ENCODE data around the gene DCHS1.
"Not testable (repeated sequence)": the region's sequence is repeated elsewhere in the genome, so short reads cannot be mapped to it uniquely, and the experiment has no call there.

DCHS1 gene, protein sequence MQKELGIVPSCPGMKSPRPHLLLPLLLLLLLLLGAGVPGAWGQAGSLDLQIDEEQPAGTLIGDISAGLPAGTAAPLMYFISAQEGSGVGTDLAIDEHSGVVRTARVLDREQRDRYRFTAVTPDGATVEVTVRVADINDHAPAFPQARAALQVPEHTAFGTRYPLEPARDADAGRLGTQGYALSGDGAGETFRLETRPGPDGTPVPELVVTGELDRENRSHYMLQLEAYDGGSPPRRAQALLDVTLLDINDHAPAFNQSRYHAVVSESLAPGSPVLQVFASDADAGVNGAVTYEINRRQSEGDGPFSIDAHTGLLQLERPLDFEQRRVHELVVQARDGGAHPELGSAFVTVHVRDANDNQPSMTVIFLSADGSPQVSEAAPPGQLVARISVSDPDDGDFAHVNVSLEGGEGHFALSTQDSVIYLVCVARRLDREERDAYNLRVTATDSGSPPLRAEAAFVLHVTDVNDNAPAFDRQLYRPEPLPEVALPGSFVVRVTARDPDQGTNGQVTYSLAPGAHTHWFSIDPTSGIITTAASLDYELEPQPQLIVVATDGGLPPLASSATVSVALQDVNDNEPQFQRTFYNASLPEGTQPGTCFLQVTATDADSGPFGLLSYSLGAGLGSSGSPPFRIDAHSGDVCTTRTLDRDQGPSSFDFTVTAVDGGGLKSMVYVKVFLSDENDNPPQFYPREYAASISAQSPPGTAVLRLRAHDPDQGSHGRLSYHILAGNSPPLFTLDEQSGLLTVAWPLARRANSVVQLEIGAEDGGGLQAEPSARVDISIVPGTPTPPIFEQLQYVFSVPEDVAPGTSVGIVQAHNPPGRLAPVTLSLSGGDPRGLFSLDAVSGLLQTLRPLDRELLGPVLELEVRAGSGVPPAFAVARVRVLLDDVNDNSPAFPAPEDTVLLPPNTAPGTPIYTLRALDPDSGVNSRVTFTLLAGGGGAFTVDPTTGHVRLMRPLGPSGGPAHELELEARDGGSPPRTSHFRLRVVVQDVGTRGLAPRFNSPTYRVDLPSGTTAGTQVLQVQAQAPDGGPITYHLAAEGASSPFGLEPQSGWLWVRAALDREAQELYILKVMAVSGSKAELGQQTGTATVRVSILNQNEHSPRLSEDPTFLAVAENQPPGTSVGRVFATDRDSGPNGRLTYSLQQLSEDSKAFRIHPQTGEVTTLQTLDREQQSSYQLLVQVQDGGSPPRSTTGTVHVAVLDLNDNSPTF (N-terminal part only)

DNA sequence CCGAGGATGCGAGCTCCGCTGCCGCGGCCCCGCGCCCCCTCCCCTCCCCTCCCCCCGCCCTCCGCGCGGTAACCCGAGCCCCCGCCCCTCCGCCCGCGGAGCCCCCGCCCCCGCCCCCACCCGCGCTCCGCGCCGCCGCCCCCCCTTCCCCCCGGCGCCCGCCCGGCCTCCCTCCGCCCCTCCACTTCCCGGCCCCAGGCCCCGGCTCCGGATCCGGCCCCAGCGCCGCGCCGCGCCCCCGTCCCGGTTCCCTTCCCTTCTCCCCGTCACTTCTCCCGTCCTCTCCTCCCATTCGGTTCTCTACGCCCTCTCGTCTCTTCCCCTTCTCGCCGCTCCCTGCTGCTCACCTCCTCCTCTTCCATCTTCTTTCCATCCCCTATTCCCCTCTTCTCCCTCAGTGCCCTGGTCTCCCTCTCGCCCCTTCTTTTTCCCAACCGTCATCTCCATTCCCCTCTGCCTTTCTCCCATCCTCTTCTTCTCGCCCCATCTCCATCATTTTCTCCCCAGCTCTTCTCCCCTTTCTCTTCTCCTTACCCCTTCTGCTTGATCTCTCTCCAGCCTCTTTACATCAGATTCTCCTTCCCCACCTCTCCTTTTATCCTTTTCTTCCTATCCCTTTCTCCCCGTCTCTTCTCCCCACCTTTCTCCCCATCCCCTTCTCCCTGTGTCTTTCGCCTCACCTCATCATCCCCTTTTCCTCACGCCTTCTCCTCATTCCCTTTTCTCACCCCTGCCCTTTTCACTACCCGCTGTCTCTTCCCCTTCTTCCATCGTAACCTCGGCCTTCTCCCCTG, at the start of gene DCHS1:
TSS of gene DCHS1 (minus strand) at position 20 of the 794 bp plus-strand sequence. CDS start 14,196 bp downstream, outside the sequence.
- Histone ChIP-seq H3K9me3 (ENCODE audit: control insufficient read depth in 1 of 2, low read length in 2 of 2) (no peaks in the 10 kb centered on the region), H3K27ac (ENCODE audit: low read depth, low read length) (peak within 1 kb of the TSS; percentile 29), H3K4me1 (ENCODE audit: control insufficient read depth in 1 of 2, insufficient read depth in 2 of 2, low read length in 2 of 2) (no peaks in the 10 kb centered on the region), H3K27me3 (ENCODE audit: control insufficient read depth in 1 of 2, insufficient read depth in 2 of 2, low read length in 2 of 2) (peaks cover 35 to 36% of the 10 kb centered on the region in 2 donors), H3K36me3 (ENCODE audit: control insufficient read depth in 1 of 2, insufficient read depth in 2 of 2, low read length in 2 of 2) (no peaks in the 10 kb centered on the region), H3K4me3 (ENCODE audit: low read depth in 1 of 2, low read length in 2 of 2) (peak within 1 kb of the TSS; percentile 52 to 53), H3K9ac (ENCODE audit: low read depth in 1 of 2, low read length in 2 of 2) (peak within 1 kb of the TSS; percentile 35 to 43)

DNA sequence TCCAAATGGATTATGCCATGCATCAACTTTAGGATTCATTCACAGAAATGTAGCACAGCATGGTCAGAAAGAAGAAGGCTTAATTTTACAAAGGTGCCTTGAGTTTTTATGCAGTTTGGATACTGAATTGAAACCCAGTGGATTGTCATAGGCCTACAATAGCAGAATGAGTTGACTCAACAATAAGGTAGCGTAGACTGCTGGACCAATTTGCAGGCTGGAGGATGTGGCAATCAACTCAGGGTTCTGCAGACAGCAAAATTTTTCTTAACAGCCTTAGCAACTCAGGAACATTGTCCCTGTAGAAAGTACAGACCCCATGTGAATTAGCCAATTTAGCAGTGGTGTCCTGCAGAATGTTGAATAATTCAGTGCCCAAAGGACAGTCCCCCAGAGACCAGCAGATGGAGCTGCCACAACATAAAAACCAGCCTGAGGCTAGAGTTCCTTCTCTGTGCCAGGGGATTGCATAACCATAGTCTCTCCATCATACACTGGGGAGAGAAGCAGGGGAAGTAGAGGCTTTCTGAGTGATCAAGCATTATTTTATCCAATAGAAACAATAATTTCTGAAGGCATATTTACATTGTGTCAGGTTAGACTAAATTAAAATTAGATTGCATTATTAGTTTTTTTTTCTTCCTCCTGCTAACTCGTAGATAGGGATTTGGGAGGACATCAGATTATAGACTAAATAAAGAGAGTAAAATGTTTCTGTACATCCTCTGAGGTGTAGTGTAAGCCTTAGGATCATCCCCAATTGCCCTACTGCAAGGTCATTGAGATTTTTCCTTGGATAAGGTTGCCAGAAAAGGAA, 47.8 kb upstream of the DCHS1 start:
- Histone ChIP-seq H3K4me3 (ENCODE audit: low read depth in 1 of 2, low read length in 2 of 2) (no peak overlapping the region), H3K27ac (ENCODE audit: low read depth, low read length) (no peak overlapping the region), H3K36me3 (ENCODE audit: control insufficient read depth in 1 of 2, insufficient read depth in 2 of 2, low read length in 2 of 2) (no peaks in the 10 kb centered on the region), H3K27me3 (ENCODE audit: control insufficient read depth in 1 of 2, insufficient read depth in 2 of 2, low read length in 2 of 2) (no peaks in the 10 kb centered on the region), H3K4me1 (ENCODE audit: control insufficient read depth in 1 of 2, insufficient read depth in 2 of 2, low read length in 2 of 2) (no peaks in the 10 kb centered on the region), H3K9ac (ENCODE audit: low read depth in 1 of 2, low read length in 2 of 2) (no peak overlapping the region), H3K9me3 (ENCODE audit: control insufficient read depth in 1 of 2, low read length in 2 of 2) (no peaks in the 10 kb centered on the region)

DNA sequence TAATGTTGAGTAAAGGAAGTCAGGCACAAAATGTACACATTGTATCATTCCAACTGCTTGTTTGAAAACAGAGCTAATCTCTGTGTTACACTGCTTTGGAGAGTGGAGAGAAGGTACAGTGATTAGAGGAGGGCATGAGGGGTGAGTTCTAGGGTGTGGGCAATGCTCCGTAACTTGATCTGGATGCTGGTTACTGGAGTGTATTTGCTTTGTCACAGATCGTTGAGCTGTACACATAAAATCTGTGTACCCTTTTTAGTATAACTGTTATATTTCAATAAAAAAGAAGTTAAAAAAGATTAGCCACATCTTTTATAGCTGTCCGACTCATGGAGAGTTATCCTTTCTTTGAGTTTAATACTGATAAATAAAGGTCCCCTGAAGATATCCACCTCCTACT, 46.3 kb upstream of the DCHS1 start:
- H3K27ac ChIP-seq (ENCODE audit: low read depth, low read length); H3K4me3 ChIP-seq (ENCODE audit: low read depth in 1 of 2, low read length in 2 of 2); H3K27me3 ChIP-seq (ENCODE audit: control insufficient read depth in 1 of 2, insufficient read depth in 2 of 2, low read length in 2 of 2); H3K36me3 ChIP-seq (ENCODE audit: control insufficient read depth in 1 of 2, insufficient read depth in 2 of 2, low read length in 2 of 2); H3K9me3 ChIP-seq (ENCODE audit: control insufficient read depth in 1 of 2, low read length in 2 of 2); H3K9ac ChIP-seq (ENCODE audit: low read depth in 1 of 2, low read length in 2 of 2); H3K4me1 ChIP-seq (ENCODE audit: control insufficient read depth in 1 of 2, insufficient read depth in 2 of 2, low read length in 2 of 2): not testable (repeated sequence)

DNA sequence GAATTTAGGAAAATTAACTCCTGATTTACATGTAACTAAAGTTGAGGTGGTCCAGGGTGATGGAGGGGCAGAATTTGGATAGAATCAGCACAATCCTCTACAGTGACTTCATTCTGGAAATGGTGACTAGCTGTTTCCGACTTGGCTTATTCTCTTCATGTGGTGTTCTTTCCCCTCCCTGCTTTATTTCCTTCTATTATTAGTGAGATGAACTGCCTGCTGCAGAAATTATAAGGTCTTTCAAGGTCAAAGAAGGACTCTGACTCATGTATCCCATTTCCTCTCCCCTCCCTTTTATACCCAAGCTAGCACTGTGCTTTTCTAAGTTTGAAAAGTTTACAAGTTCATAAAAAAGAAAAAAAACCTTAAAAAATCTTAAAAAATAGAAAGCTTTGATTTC, 39.8 kb upstream of the DCHS1 start:
- Histone ChIP-seq H3K27ac (ENCODE audit: low read depth, low read length) (no peak overlapping the region), H3K4me1 (ENCODE audit: control insufficient read depth in 1 of 2, insufficient read depth in 2 of 2, low read length in 2 of 2) (peaks cover 0 to 2% of the 10 kb centered on the region in 2 donors), H3K9ac (ENCODE audit: low read depth in 1 of 2, low read length in 2 of 2) (no peak overlapping the region), H3K9me3 (ENCODE audit: control insufficient read depth in 1 of 2, low read length in 2 of 2) (no peaks in the 10 kb centered on the region), H3K4me3 (ENCODE audit: low read depth in 1 of 2, low read length in 2 of 2) (no peak overlapping the region), H3K27me3 (ENCODE audit: control insufficient read depth in 1 of 2, insufficient read depth in 2 of 2, low read length in 2 of 2) (no peaks in the 10 kb centered on the region), H3K36me3 (ENCODE audit: control insufficient read depth in 1 of 2, insufficient read depth in 2 of 2, low read length in 2 of 2) (no peaks in the 10 kb centered on the region)

DNA sequence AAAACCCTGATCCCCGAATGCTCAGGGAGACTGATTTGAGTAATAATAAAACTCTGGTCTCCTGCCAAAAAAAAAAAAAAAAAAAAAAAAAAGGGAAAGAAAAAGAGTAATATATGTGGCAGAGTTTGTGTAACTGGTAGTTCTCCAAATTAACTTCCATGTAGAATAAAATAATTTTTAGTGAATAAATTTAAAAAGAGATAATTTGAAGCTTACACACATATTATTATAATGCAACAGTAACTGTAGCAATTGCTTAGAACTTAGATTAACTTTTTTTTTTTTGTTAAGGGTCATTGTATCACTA, 38.6 kb upstream of the DCHS1 start:
- Histone ChIP-seq H3K9ac (ENCODE audit: low read depth in 1 of 2, low read length in 2 of 2) (no peak overlapping the region), H3K9me3 (ENCODE audit: control insufficient read depth in 1 of 2, low read length in 2 of 2) (no peaks in the 10 kb centered on the region), H3K4me3 (ENCODE audit: low read depth in 1 of 2, low read length in 2 of 2) (no peak overlapping the region), H3K27ac (ENCODE audit: low read depth, low read length) (no peak overlapping the region), H3K27me3 (ENCODE audit: control insufficient read depth in 1 of 2, insufficient read depth in 2 of 2, low read length in 2 of 2) (no peaks in the 10 kb centered on the region), H3K36me3 (ENCODE audit: control insufficient read depth in 1 of 2, insufficient read depth in 2 of 2, low read length in 2 of 2) (no peaks in the 10 kb centered on the region), H3K4me1 (ENCODE audit: control insufficient read depth in 1 of 2, insufficient read depth in 2 of 2, low read length in 2 of 2) (peaks cover 0 to 2% of the 10 kb centered on the region in 2 donors)

DNA sequence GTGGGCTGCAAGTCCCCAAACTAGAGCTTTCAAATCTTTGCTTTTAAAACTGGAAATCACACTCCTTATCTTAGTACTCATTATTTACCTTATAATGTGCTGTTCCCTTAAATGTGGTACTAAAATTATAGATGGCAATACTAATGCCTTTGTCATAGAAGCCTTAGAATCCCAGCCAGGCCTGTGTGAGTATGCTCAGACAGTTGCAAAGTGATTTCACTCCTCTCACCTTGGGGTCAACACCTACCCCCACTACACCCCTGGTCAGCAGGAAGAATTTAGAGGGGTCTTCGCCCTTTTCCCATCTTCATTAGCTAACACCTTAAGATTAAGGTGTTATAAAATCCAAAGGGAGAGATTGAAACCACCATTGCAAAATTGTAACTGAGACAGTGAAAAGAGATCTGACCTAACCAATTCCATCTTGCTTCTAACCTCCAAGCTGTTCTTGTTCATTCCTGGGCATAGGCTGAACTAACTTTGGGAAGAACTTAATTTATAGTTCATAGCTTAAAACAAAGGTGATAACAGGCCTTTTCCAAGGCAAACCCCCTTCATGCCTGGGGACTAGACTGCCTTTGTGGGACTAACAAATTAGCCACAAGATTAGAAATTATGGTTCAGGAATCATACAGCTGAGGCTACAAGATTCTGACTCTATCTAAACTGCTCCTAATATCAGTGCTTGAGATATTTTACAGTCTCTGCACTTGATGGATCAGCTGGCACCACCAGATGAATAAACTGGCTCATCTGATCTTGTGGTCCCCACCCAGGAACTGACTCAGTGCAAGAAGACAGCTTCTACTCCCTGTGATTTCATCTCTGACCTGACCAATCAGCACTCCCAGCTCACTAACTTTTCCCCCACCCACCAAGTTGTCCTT, 38.0 kb upstream of the DCHS1 start:
- Histone ChIP-seq H3K36me3 (ENCODE audit: control insufficient read depth in 1 of 2, insufficient read depth in 2 of 2, low read length in 2 of 2) (no peaks in the 10 kb centered on the region), H3K27ac (ENCODE audit: low read depth, low read length) (no peak overlapping the region), H3K4me1 (ENCODE audit: control insufficient read depth in 1 of 2, insufficient read depth in 2 of 2, low read length in 2 of 2) (peaks cover 0 to 2% of the 10 kb centered on the region in 2 donors), H3K9me3 (ENCODE audit: control insufficient read depth in 1 of 2, low read length in 2 of 2) (no peaks in the 10 kb centered on the region), H3K9ac (ENCODE audit: low read depth in 1 of 2, low read length in 2 of 2) (no peak overlapping the region), H3K27me3 (ENCODE audit: control insufficient read depth in 1 of 2, insufficient read depth in 2 of 2, low read length in 2 of 2) (no peaks in the 10 kb centered on the region), H3K4me3 (ENCODE audit: low read depth in 1 of 2, low read length in 2 of 2) (no peak overlapping the region)

DNA sequence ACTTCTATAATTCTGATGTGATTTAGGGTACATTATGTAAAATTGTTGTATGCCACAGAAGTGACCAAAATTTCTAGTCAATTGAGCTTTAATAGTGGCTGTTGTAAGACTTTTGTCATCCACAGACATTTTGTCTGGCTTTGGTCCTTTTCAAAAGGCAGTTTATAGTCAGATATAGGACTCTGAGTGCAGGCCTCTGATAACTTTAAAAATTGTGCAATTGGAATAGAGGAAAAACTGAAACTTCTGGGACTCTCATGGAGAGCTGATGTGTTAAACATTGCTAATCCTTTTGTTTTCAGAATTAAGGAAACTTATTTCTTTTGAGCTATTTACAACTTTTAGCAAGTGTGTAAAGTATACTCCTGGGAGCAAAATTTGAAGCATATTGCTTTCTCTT, 36.5 kb upstream of the DCHS1 start:
- H3K4me1 ChIP-seq (ENCODE audit: control insufficient read depth in 1 of 2, insufficient read depth in 2 of 2, low read length in 2 of 2), result peaks cover 0 to 2% of the 10 kb centered on the region in 2 donors
- no peaks in the 10 kb centered on the region for H3K9me3 ChIP-seq (ENCODE audit: control insufficient read depth in 1 of 2, low read length in 2 of 2)
- H3K4me3 ChIP-seq (ENCODE audit: low read depth in 1 of 2, low read length in 2 of 2), result no peak overlapping the region
- no peaks in the 10 kb centered on the region for H3K27me3 ChIP-seq (ENCODE audit: control insufficient read depth in 1 of 2, insufficient read depth in 2 of 2, low read length in 2 of 2)
- H3K36me3 ChIP-seq (ENCODE audit: control insufficient read depth in 1 of 2, insufficient read depth in 2 of 2, low read length in 2 of 2), result no peaks in the 10 kb centered on the region
- H3K9ac ChIP-seq (ENCODE audit: low read depth in 1 of 2, low read length in 2 of 2), result no peak overlapping the region
- H3K27ac ChIP-seq (ENCODE audit: low read depth, low read length), result no peak overlapping the region

DNA sequence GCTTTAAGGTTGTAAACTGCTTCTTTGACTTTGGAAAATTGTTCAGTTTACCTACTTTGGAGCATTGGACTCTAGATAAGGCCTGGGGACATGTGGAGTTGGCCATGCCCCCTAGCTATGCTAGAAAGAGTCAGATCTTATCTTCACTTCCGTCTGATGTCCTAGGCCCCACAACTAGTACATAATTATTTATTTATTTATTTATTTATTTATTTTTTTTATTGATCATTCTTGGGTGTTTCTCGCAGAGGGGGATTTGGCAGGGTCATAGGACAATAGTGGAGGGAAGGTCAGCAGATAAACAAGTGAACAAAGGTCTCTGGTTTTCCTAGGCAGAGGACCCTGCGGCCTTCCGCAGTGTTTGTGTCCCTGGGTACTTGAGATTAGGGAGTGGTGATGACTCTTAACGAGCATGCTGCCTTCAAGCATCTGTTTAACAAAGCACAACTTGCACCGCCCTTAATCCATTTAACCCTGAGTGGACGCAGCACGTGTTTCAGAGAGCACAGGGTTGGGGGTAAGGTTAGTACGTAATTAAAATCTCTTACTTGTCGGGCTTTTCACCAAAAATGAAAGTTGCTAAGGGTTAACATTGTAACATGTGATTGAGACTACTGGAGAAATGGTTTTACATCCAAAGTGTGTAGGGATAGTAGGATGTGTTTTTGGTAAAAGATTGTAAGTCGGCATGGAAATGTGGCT, 35.0 kb upstream of the DCHS1 start:
- not testable (repeated sequence) for H3K4me1 ChIP-seq (ENCODE audit: control insufficient read depth in 1 of 2, insufficient read depth in 2 of 2, low read length in 2 of 2); H3K9ac ChIP-seq (ENCODE audit: low read depth in 1 of 2, low read length in 2 of 2); H3K9me3 ChIP-seq (ENCODE audit: control insufficient read depth in 1 of 2, low read length in 2 of 2); H3K36me3 ChIP-seq (ENCODE audit: control insufficient read depth in 1 of 2, insufficient read depth in 2 of 2, low read length in 2 of 2); H3K4me3 ChIP-seq (ENCODE audit: low read depth in 1 of 2, low read length in 2 of 2); H3K27me3 ChIP-seq (ENCODE audit: control insufficient read depth in 1 of 2, insufficient read depth in 2 of 2, low read length in 2 of 2); H3K27ac ChIP-seq (ENCODE audit: low read depth, low read length)

Measured in duodenal mucosa (tissue), 2 donors.